H1 (cell line): Measurements from ENCODE around the gene ATG2B. TPM values are rescaled to one million over a fixed set of nuclear protein-coding genes. Genes with fewer than 3 reads are reported as not detected.

ENCODE experiments used
- BRCA1 ChIP-seq: IDR thresholded peaks from 2 replicates; pipeline ENCODE4 v1.6.1; 2012; ENCODE audit warnings: low read depth, low read length, improper control_type of control experiment
- CBX8 ChIP-seq: fragments of 300-800, 300-1000 bp; sonication (generic); IDR thresholded peaks from 2 replicates; pipeline ENCODE4 v1.7.1; 2016; ENCODE audit warnings: low read depth, low read length, borderline replicate concordance
- EGR1 ChIP-seq: IDR thresholded peaks from 2 replicates; pipeline ENCODE4 v1.6.1; 2011; ENCODE audit warnings: low read depth, low read length, borderline replicate concordance
- polyA plus RNA-seq, 7 experiments: library from polyadenylated mRNA; depleted of rRNA in 3 of 7; stranded (reverse) in 5 of 7; unstranded in 2 of 7; fragments of >200 nt in 5 of 7; fragments of 200-250 nt in 2 of 7; gene quantifications; 1 replicate in 5 of 7; 2 replicates in 1 of 7; 4 replicates in 1 of 7; pipeline versions ENCODE4 v1.2.1 to v1.2.3, GENCODE V29; 2011 to 2013; ENCODE audit warnings: missing spikeins in 2 of 7, mixed read lengths in 2 of 7
- small RNA-seq: library from polyadenylated mRNA; stranded (forward); fragments of <200 nt; extraction: miRNeasy Mini kit (QIAGEN cat#:217004); gene quantifications from one replicate; pipeline ENCODE3, GENCODE V24; 2013; ENCODE audit not compliant: insufficient read depth
- total RNA-seq: library from RNA; stranded (reverse); fragmentation: NEBNext Ultra II Directional; extraction: Animal tissue kit (Norgen Biotek cat#: 25700); gene quantifications from 2 replicates; pipeline ENCODE4 v1.2.1, GENCODE V29; 2021

The ATG2B gene
- total and polyA plus RNA-seq, 2 of the 8 experiments (the other 6 are each of a cell fraction or from before 2014, with no cell fraction given) = 4.6 to 14.4 TPM

DNA sequence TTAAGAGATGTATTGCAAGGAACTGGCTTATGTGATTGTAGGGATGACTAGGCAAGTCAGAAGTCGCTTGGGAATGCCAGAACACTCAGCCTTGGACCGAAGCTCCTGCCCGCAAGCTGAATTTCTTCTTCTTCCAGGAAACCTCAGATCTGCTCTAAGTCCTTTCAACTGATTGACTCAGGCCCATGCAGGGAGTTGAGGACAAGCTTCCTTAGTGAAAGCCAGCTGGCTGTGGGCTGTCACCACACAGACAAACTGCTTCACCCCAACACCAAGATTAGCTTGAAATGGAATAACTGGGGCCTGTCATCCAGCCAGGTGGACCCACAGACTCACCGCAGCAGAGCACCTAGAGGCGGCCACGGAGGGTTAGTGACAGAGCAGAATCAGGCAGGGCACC lies 133.8 kb downstream of the ATG2B start (continued):
- TF ChIP-seq EGR1 (no peak), CBX8 (no peak), BRCA1 (no peak)

Small RNA genes within 50 kb of the gene (small RNA-seq; reads per million reads assigned to genes)
- 1.9 reads per million, percentile 12 among the genes with 10 or more reads in this experiment for gene RNU2-33P

Other genes starting within 250 kb of the ATG2B start
- 0.13 TPM in 2 replicates for gene BDKRB2, start 158.5 kb downstream of the ATG2B start, total RNA-seq
- 0.21 and 0.24 TPM in 2 replicates for gene BDKRB2, start 158.5 kb downstream of the ATG2B start, polyA plus RNA-seq (2011; rRNA removed)
- gene BDKRB1, start 107.1 kb downstream of the ATG2B start, total RNA-seq = not detected in 2 replicates
- gene BDKRB1, start 107.1 kb downstream of the ATG2B start, polyA plus RNA-seq (2011; rRNA removed) = 0.17 and 0.27 TPM in 2 replicates
- gene GSKIP, start 185 bp upstream of the ATG2B start, total RNA-seq = 32.8 and 37.1 TPM in 2 replicates
- 9.5 and 20.3 TPM in 2 replicates for gene GSKIP, start 185 bp upstream of the ATG2B start, polyA plus RNA-seq (2011; rRNA removed)
- gene AK7, start 28.8 kb upstream of the ATG2B start, total RNA-seq = 7.0 and 8.0 TPM in 2 replicates
- 2.9 and 3.9 TPM in 2 replicates for gene AK7, start 28.8 kb upstream of the ATG2B start, polyA plus RNA-seq (2011; rRNA removed)
- gene PAPOLA, start 139.0 kb upstream of the ATG2B start, total RNA-seq = 234 and 239 TPM in 2 replicates
- gene PAPOLA, start 139.0 kb upstream of the ATG2B start, polyA plus RNA-seq (2011; rRNA removed) = 81.9 and 163 TPM in 2 replicates